Measurements from ENCODE around the gene RPN1.

GRCh38 chr3:128693696-128694095 is 43.1 kb upstream of the RPN1 start:
- no peak for TF ChIP-seq CTCF (conservative IDR thresholded peaks at IDR 0.05)
- no peak for TF ChIP-seq EZH2 (IDR thresholded peaks at IDR 0.05; ENCODE audit: low read depth)
